ENCODE results near the gene CERK.

Gene CERK

GRCh38 chr22:46676881-46677280 lies 61.2 kb downstream of the CERK start:
- in situ Hi-C loops (cut with HindIII; ENCODE audit: low sequenced_read_pairs): no loop called here
- DNase-seq (ENCODE audit: low read depth, low spot score): no peak

GRCh38 chr22:46676479-46676878 lies 61.6 kb downstream of the CERK start:
- H3K4me3 ChIP-seq (ENCODE audit: low read depth, low read length): no peak overlapping the region
- TF ChIP-seq CTCF (IDR thresholded peaks at IDR 0.05; ENCODE audit: low read depth, low read length): no peak
- in situ Hi-C loops (cut with HindIII; ENCODE audit: low sequenced_read_pairs): no loop called here
- DNase-seq (ENCODE audit: low read depth, low spot score): no peak

More at GRCh38 chr22:46676881-46677280, 61.2 kb downstream of the CERK start:
- H3K4me3 ChIP-seq (ENCODE audit: low read depth, low read length): no peak overlapping the region
- no peak for TF ChIP-seq CTCF (IDR thresholded peaks at IDR 0.05; ENCODE audit: low read depth, low read length)

- TF ChIP-seq CTCF (IDR thresholded peaks at IDR 0.05; ENCODE audit: low read depth, low read length): no peak
- in situ Hi-C loops (cut with HindIII; ENCODE audit: low sequenced_read_pairs): no loop called here
- no peak for DNase-seq (ENCODE audit: low read depth, low spot score)
Measured at GRCh38 chr22:46675938-46676337, 62.1 kb downstream of the CERK start.

GRCh38 chr22:46675479-46675878 lies 62.6 kb downstream of the CERK start:
- H3K4me3 ChIP-seq (ENCODE audit: low read depth, low read length): no peak overlapping the region
- no peak for TF ChIP-seq CTCF (IDR thresholded peaks at IDR 0.05; ENCODE audit: low read depth, low read length)
- DNase-seq (ENCODE audit: low read depth, low spot score): no peak
- in situ Hi-C loops (cut with HindIII; ENCODE audit: low sequenced_read_pairs): no loop called here

More at GRCh38 chr22:46675938-46676337, 62.1 kb downstream of the CERK start:
- no peak overlapping the region for H3K4me3 ChIP-seq (ENCODE audit: low read depth, low read length)

DNA sequence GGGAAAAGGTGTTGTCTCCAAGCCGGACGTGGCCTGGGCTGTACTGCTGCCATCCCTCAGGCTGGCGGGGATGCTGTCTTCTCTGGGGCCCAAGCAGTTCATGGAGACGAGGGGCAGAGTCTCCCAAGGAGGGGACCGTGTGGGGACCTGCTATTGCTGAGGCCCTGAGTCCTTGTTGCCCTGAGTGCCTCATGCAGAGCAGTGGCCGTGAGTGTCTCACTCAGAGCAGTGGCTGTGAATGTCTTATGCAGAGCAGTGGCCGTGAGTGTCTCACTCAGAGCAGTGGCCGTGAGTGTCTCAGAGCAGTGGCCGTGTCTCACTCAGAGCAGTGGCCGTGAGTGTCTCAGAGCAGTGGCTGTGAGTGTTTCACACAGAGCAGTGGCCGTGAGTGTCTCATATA lies 63.1 kb downstream of the CERK start:
- no peak for DNase-seq (ENCODE audit: low read depth, low spot score)
- in situ Hi-C loops (cut with HindIII; ENCODE audit: low sequenced_read_pairs): no loop called here
- H3K4me3 ChIP-seq (ENCODE audit: low read depth, low read length): no peak overlapping the region
- no peak for TF ChIP-seq CTCF (IDR thresholded peaks at IDR 0.05; ENCODE audit: low read depth, low read length)

DNA sequence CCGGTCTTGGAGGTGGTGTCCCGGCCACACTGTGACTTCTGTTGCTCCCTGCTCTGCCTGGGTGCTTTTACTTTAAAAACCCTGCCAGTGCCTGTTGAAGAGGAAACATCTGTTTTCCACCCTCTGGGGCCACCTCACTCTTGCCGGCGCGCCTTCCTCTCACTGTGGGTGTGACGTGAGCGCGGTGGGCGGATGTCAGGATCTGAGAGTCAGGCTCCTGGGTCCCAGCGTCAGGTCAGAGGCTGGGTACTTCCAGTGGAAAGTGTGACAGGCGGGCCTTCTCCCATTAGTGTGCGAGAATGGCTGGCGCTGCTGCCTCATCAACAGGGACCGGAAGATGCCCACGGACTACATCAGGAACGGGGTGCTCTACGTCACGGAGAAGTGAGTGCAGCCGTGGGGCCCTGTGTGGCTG lies 63.7 kb downstream of the CERK start:
- H3K4me3 ChIP-seq (ENCODE audit: low read depth, low read length): no peak overlapping the region
- TF ChIP-seq CTCF (IDR thresholded peaks at IDR 0.05; ENCODE audit: low read depth, low read length): no peak
- DNase-seq (ENCODE audit: low read depth, low spot score): no peak
- in situ Hi-C loops (cut with HindIII; ENCODE audit: low sequenced_read_pairs): no loop called here
